HG03432 (cell line): ENCODE measurements around the gene FUBP1.
"Not testable (repeated sequence)": the region's sequence is repeated elsewhere in the genome, so short reads cannot be mapped to it uniquely, and the experiment has no call there.

Source experiments
- ATAC-seq: cut with Tn5 transposase; IDR thresholded peaks from one replicate; pipeline ENCODE4 v1.9.1; 2021; ENCODE audit warnings: mild to moderate bottlenecking, moderate library complexity; ENCODE audit not compliant: unreplicated experiment

The FUBP1 gene

DNA sequence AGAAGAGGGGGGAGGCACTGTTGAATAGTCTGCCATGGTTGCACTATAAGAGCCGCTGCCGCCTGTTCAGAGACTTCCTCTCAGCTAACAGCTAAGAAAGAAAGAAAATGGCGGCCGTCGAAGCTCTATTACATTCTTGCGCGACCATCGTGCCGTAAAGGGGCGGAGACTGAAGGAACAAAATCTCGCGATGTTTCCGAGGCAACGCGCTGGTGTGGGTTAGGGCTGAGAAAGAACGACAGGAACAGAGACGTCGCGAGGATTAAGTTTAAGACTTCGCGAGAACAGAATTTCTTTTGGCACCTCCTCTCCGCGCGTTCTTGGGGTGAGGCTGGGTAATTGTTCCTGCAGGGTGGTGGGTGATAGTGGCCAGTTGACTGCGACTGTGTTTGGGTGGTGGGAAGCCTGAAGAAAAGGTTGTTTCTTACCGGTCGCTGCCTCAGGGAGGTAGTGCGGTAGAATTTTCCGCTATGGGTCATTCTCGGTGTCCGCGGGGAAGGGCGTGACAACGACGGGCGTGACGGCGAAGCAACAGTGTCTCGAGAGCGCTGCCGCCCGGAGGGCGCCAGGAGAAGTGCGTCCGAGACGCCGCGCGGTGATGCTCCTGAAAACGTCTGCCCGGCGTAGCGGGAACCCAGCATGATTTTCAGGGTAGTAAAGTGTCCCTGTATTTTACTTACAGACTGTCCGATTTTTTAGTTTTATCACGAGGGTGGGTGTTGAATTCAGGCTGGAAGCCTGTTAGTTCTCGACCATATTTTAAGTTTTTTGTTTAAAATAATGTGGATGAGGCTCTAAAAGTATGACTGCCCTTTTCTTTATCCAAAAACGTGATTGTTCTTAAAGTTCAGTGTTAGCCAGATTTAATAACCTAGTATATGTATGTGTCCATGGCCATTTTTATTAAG lies at the start of gene FUBP1:
Gene FUBP1, minus strand, starts transcription at position 104 of the 908 bp plus-strand sequence. Its CDS starts 68 bp downstream, at position 36.
- peak; percentile 82 for ATAC-seq

GRCh38 chr1:78021134-78021533 lies 42.3 kb upstream of the FUBP1 start:
- not testable (repeated sequence) for ATAC-seq

GRCh38 chr1:78019024-78019423 lies 40.2 kb upstream of the FUBP1 start:
- ATAC-seq = no peak

GRCh38 chr1:78015148-78015547 lies 36.3 kb upstream of the FUBP1 start:
- ATAC-seq = no peak

DNA sequence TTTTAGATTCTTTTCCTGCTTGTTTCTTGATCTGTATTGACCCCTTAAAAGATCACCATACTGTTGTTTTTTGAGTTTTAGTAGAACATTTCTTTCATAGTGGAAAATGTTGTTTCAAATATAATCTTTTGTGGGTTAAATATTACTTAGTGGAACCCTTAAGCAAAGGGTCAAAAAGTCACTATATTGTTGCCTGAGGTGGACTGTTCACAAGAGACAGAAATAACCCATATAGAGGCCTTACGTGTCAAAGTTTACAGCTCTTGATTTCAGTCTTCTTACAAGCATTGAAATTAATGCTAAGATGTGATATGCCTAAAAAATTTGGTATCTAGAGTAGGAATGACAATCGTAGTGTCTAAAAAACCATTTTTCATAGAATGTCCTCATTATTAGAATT lies 32.2 kb upstream of the FUBP1 start:
- ATAC-seq = no peak

DNA sequence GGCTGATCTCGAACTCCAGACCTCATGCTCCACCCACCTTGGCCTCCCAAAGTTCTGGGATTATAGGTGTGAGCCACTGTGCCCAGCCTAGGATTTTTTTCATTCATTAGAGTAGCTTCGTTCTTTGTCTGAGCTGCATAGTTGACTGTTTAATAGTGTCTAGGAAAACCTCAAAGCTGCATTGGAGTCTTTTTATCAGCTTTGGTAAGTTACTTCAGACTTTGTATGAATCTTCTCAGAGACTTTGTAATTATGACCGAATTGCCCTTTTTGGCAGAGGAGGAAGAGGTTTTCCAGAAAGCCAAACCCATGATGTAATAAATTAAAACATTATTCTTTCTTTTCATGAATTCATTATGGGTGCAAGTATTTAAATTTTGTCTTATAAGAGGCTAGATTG lies 31.0 kb upstream of the FUBP1 start:
- no peak for ATAC-seq

DNA sequence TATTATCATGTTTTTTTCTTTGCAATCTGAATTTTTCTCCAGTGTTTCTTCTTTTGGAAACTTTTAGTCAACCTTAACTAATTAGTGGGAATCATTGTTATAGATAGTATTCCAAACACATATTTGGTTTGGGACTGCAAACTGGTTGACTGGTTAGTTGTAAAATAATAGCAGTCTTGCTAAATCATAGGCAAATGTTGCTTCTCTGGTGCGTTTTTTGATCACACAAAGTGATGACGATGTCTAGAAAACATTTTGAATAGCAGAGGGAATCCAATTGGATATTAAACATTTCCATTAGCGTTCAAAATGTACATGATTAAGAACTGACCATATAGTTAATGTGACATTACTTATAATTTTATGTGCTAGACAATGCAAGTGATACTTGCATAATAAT lies 30.4 kb upstream of the FUBP1 start:
- no peak for ATAC-seq

DNA sequence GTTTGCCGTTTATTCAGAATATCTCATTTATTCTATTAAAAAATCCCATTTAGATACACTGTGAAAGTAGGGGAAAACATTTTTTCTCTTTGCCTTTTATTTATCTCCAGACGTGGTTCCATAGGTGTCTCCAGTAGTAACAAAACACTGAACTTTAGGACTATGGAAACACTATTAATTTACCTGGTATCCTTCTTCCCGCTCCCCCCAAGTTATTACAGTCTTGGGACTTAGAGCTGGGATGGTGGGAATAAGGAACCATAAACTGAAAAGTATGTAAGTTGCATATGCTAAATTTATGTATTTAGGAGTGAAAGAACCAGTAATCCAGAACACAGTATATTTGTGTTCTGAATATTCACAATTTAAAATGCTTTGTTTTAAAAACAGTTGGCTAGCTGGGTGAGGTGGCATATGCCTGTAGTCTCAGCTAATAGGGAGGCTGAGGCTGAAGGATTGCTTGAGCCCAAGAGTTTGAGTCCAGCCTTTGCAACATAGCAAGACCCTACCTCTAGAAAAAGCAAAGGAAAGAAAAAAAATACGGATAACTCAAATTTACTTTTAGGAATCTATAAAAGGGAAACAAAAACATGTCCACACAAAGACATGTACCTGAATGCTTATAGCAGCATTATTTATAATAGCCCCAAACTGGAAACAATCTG lies 28.9 kb upstream of the FUBP1 start:
- ATAC-seq = no peak

DNA sequence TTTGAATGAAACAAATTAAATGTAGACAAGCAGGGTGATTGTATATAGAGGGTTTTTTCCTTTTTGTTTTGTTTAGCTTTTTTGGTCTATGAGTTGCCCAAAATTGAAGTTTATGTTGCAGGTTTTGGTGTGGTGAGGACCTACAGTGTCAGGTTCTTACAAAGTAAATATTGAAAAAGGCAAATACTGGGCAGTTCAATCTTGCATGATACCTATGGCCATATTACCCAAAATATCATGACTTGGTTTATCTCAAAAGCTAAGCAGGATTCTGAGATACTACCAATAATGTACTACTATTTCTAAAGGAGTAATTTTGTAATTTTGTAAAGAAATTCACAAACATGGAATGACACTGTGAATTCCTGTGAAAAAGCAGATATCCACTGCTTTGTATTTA lies 27.6 kb upstream of the FUBP1 start:
- no peak for ATAC-seq

GRCh38 chr1:78005755-78006154 lies 26.9 kb upstream of the FUBP1 start:
- no peak for ATAC-seq

- no peak for ATAC-seq
Observed at GRCh38 chr1:78005448-78005722, 26.5 kb upstream of the FUBP1 start.

DNA sequence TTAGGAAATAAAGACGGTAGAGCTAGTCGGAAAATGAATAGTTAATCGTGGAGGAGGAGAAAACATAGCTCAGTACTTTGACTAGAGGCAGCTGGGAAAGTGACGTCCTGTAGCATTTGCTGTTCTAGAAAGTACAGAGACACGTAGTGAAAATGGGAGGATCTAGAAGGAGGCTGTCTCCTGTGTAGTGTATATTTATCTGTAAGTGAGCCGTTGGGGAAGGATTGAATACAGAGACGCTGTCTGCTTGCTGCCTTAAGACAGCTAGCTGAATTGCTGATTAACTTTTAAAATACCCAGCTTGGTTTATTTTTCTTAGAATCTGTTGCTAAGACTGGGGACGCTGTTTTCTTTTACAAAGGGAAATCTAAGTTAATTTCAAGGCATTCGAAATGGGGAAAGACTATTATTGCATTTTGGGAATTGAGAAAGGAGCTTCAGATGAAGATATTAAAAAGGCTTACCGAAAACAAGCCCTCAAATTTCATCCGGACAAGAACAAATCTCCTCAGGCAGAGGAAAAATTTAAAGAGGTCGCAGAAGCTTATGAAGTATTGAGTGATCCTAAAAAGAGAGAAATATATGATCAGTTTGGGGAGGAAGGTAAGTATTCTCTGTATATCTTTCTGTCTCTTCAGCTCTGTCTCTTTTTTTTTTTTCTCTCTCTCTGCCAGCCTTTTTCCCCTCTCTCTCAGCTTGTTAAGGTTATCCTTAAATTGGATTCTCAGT lies 26.0 kb upstream of the FUBP1 start, which contains the start of gene DNAJB4:
Gene DNAJB4, plus strand, starts transcription at position 221 of the 729 bp plus-strand sequence. Its CDS starts 172 bp downstream, at position 393.
- peak; percentile 98 for ATAC-seq

DNA sequence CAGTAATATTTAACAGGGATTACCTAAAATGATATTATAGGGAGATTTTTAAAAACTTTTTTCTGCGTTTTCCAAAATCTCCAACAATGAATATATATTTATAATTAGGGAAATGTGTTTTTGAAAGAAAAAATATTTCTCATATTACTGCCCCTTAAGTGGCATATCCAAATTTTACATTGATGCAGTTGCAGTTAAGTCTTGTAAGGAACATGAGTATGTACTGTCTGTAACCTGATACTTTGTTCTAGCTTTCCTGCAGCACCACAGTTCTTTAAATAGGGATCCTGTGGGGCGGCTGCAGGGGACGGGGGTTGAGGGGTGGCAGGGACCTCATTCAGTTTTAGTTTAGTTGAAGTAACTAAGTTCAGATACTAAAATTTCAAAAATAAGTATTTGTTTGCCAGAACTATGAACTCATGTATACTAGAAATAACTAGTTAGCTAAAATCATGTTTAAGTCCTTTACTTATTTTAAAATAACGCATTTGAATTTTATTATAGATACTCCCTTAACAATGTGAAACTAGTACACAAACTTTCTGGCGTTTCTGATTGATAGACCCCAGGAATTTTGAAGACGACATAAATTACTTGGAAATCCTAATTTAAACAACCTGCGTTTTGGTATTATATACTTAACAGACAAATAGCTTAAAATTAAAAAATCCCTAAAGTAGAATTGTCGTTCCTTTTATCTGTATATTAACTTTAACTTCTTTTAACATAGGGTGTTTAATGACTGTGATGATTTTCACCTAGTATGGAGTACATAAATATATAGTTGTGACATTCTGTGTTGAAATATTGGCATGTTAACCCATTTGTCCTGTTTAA lies 25.2 kb upstream of the FUBP1 start:
- peak; percentile 65 for ATAC-seq

GRCh38 chr1:78003070-78003746 lies 24.3 kb upstream of the FUBP1 start:
- ATAC-seq = no peak

DNA sequence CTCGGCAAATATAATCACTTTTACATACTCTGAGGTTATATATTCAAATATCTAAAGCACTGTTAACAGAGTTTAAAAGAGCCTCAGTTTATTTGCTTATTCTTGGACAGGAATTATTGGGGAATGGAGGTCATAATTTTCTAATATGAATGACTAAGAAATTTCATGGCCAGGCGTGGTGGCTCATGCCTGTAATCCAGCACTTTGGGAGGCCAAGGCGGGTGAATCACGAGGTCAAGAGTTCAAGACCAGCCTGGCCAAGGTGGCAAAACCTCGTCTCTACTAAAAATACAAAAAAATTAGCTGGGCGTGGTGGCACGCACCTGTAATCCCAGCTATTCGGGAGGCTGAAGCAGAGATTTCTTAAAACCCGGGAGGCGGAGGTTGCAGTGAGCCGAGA lies 21.7 kb upstream of the FUBP1 start:
- ATAC-seq = not testable (repeated sequence)

DNA sequence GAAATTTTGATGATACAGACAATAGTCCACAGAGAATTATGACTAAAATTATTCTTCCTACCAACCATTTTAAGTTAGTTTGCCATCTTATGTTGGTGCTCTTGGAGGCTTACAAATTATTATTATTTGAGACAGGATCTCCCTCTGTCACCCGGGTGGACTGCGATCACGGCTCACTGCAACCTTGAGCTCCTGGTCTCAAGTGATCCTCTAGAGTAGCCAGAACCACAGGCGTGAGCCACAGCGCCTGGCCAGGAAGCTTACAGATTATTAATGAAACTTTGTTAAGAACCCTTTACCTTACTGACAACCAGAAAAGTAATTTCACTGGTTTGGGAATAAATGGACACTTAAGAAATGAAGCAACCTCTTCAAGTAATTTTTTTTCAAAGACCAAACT lies 17.9 kb upstream of the FUBP1 start:
- no peak for ATAC-seq

DNA sequence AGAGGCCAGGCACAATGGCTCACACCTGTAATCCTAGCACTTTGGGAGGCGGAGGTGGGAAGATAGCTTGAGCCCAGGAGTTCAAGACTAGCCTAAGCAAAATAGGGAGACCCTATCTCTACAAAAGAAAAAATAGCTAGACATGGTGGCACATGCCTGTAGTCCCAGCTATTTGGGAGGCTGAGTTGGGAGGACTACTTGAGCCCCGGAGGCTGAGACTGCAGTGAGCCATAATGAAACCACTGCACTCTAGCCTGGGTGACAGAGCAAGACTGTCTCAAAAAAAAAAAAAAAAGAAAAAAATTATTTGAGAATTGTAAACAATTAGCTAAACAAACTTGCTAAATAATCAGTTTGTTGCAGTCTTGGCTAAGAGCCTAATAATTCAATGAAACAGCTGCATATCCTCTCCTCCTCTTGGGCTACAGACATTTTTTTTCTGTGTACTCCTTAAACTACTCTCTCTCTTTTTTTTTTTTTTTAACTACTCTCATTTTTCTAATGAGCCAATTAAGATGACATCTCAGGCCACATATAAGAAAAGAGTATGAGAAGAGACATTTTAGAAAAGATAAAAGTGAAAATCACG lies 15.3 kb upstream of the FUBP1 start:
- no peak for ATAC-seq

- no peak for ATAC-seq
Observed at GRCh38 chr1:77991638-77992037, 12.8 kb upstream of the FUBP1 start.

GRCh38 chr1:77990629-77991204 lies 11.8 kb upstream of the FUBP1 start:
- ATAC-seq = no peak
